Left lobe of liver (tissue), 2 donors: Measurements from ENCODE around the gene HAUS8. TPM values are rescaled to one million over a fixed set of nuclear protein-coding genes. Genes with fewer than 3 reads are reported as not detected.
A peak's percentile ranks its signal among the peaks of the same experiment; 100 is the strongest.
"Not testable (repeated sequence)": the region's sequence is repeated elsewhere in the genome, so short reads cannot be mapped to it uniquely, and the experiment has no call there.

ENCODE experiments used
- ATAC-seq: fragments of 200-7000 bp; cut with Tn5 transposase; one replicate; pipeline ENCODE4 v1.9.1; 2020; ENCODE audit warnings: mild to moderate bottlenecking, moderate library complexity
- DNase-seq: peaks from one replicate; pipeline ENCODE4 v3.0.0-alpha.2; 2020; ENCODE audit warnings: low spot score
- total RNA-seq: library from RNA; stranded (reverse); gene quantifications from one replicate; pipeline ENCODE4 v1.2.1, GENCODE V29; 2021
- donor health status: DM: no; HTN: no; CAD: no; lungs with moderate emphysema.
- donor health status: DM: no; HTN: yes; CAD: no.

The HAUS8 gene
- total RNA-seq, 1 donor from 2014 or later, result 5.1 TPM

GRCh38 chr19:17101686-17102628 is 26.7 kb upstream of the HAUS8 start:
- DNase-seq (no peak), ATAC-seq (no peak)

GRCh38 chr19:17098326-17098725 is 23.1 kb upstream of the HAUS8 start:
- no peak for DNase-seq
- ATAC-seq, result no peak

- peak; percentile 77 for DNase-seq
- peak; percentile 96 for ATAC-seq
Observed at GRCh38 chr19:17097593-17098126, 22.4 kb upstream of the HAUS8 start.

- peak; percentile 11 for ATAC-seq
- no peak for DNase-seq
Observed at GRCh38 chr19:17095141-17095919, 20.1 kb upstream of the HAUS8 start.

- ATAC-seq, DNase-seq: not testable (repeated sequence)
Observed at GRCh38 chr19:17094694-17095093, 19.4 kb upstream of the HAUS8 start.

GRCh38 chr19:17092696-17093095 is 17.4 kb upstream of the HAUS8 start:
- ATAC-seq (no peak), DNase-seq (no peak)

GRCh38 chr19:17091758-17092333 is 16.6 kb upstream of the HAUS8 start:
- ATAC-seq (peak; percentile 58), DNase-seq (no peak)

- no peak for DNase-seq
- no peak for ATAC-seq
Observed at GRCh38 chr19:17090583-17090982, 15.3 kb upstream of the HAUS8 start.

GRCh38 chr19:17088552-17088951 is 13.3 kb upstream of the HAUS8 start:
- ATAC-seq, result no peak

GRCh38 chr19:17086834-17087233 is 11.6 kb upstream of the HAUS8 start:
- no peak for ATAC-seq

More at GRCh38 chr19:17088552-17088951, 13.3 kb upstream of the HAUS8 start:
- no peak for DNase-seq

GRCh38 chr19:17086120-17086519 is 10.9 kb upstream of the HAUS8 start:
- DNase-seq (no peak), ATAC-seq (no peak)

More at GRCh38 chr19:17086834-17087233, 11.6 kb upstream of the HAUS8 start:
- DNase-seq, result no peak

GRCh38 chr19:17081672-17082630 is 6.7 kb upstream of the HAUS8 start:
- ATAC-seq (no peak), DNase-seq (no peak)

GRCh38 chr19:17080440-17080801 is 5.2 kb upstream of the HAUS8 start:
- ATAC-seq, result no peak
- no peak for DNase-seq

- DNase-seq (no peak), ATAC-seq (no peak)
Observed at GRCh38 chr19:17079710-17080439, 4.6 kb upstream of the HAUS8 start.

- DNase-seq, result no peak
- no peak for ATAC-seq
Observed at GRCh38 chr19:17078920-17079709, 3.9 kb upstream of the HAUS8 start.

GRCh38 chr19:17078036-17078919 is 3.0 kb upstream of the HAUS8 start:
- ATAC-seq (peak; percentile 25), DNase-seq (peak; percentile 69)

GRCh38 chr19:17077447-17078028 is 2.3 kb upstream of the HAUS8 start:
- ATAC-seq (no peak), DNase-seq (no peak)
